ENCODE data around the gene CYP24A1. TPM values are rescaled to one million over a fixed set of nuclear protein-coding genes. Genes with fewer than 3 reads are reported as not detected.
"Not testable (repeated sequence)": the region's sequence is repeated elsewhere in the genome, so short reads cannot be mapped to it uniquely, and the experiment has no call there.

The CYP24A1 gene
- total RNA-seq, 1 donor from 2014 or later, result 0.04 TPM

GRCh38 chr20:54137115-54137514 is 36.7 kb downstream of the CYP24A1 start:
- no peak for DNase-seq (ENCODE audit: low read depth)
- H3K36me3 ChIP-seq (ENCODE audit: control insufficient read depth, insufficient read depth, low read length), result no peaks in the 10 kb centered on the region
- H3K4me3 ChIP-seq (ENCODE audit: low read depth, low read length), result no peak overlapping the region
- TF ChIP-seq CTCF (IDR thresholded peaks at IDR 0.05; ENCODE audit: insufficient read depth, low read length, poor library complexity, severe bottlenecking), result no peak
- H3K27me3 ChIP-seq (ENCODE audit: control insufficient read depth, insufficient read depth, low read length), result no peaks in the 10 kb centered on the region

- DNase-seq (ENCODE audit: low read depth), result no peak
- Histone ChIP-seq H3K4me3 (ENCODE audit: low read depth, low read length) (no peak overlapping the region), H3K27me3 (ENCODE audit: control insufficient read depth, insufficient read depth, low read length) (no peaks in the 10 kb centered on the region), H3K36me3 (ENCODE audit: control insufficient read depth, insufficient read depth, low read length) (no peaks in the 10 kb centered on the region)
- TF ChIP-seq CTCF (IDR thresholded peaks at IDR 0.05; ENCODE audit: insufficient read depth, low read length, poor library complexity, severe bottlenecking), result no peak
These were observed 39.2 kb downstream of the CYP24A1 start for GRCh38 chr20:54134445-54135220.

GRCh38 chr20:54133434-54134427 is 40.1 kb downstream of the CYP24A1 start:
- Histone ChIP-seq H3K36me3 (ENCODE audit: control insufficient read depth, insufficient read depth, low read length) (no peaks in the 10 kb centered on the region), H3K27me3 (ENCODE audit: control insufficient read depth, insufficient read depth, low read length) (no peaks in the 10 kb centered on the region), H3K4me3 (ENCODE audit: low read depth, low read length) (no peak overlapping the region)
- DNase-seq (ENCODE audit: low read depth), result peak; percentile 81
- TF ChIP-seq CTCF (IDR thresholded peaks at IDR 0.05; ENCODE audit: insufficient read depth, low read length, poor library complexity, severe bottlenecking), result no peak

GRCh38 chr20:54132612-54133433 is 41.0 kb downstream of the CYP24A1 start:
- Histone ChIP-seq H3K36me3 (ENCODE audit: control insufficient read depth, insufficient read depth, low read length) (no peaks in the 10 kb centered on the region), H3K27me3 (ENCODE audit: control insufficient read depth, insufficient read depth, low read length) (no peaks in the 10 kb centered on the region), H3K4me3 (ENCODE audit: low read depth, low read length) (no peak overlapping the region)
- DNase-seq (ENCODE audit: low read depth), result peak; percentile 92
- TF ChIP-seq CTCF (IDR thresholded peaks at IDR 0.05; ENCODE audit: insufficient read depth, low read length, poor library complexity, severe bottlenecking), result no peak

GRCh38 chr20:54131675-54132611 is 41.8 kb downstream of the CYP24A1 start:
- TF ChIP-seq CTCF (IDR thresholded peaks at IDR 0.05; ENCODE audit: insufficient read depth, low read length, poor library complexity, severe bottlenecking), result no peak
- H3K4me3 ChIP-seq (ENCODE audit: low read depth, low read length), result no peak overlapping the region
- DNase-seq (ENCODE audit: low read depth), result no peak

GRCh38 chr20:54131125-54131524 is 42.7 kb downstream of the CYP24A1 start:
- not testable (repeated sequence) for H3K4me3 ChIP-seq (ENCODE audit: low read depth, low read length); H3K27me3 ChIP-seq (ENCODE audit: control insufficient read depth, insufficient read depth, low read length); H3K36me3 ChIP-seq (ENCODE audit: control insufficient read depth, insufficient read depth, low read length); DNase-seq (ENCODE audit: low read depth)

More at GRCh38 chr20:54131675-54132611, 41.8 kb downstream of the CYP24A1 start:
- Histone ChIP-seq H3K36me3 (ENCODE audit: control insufficient read depth, insufficient read depth, low read length) (no peaks in the 10 kb centered on the region), H3K27me3 (ENCODE audit: control insufficient read depth, insufficient read depth, low read length) (no peaks in the 10 kb centered on the region)

All from kidney epithelial cell (primary cell).